Osteoblast (primary cell): ENCODE measurements around the gene HOXB1. TPM values are rescaled to one million over a fixed set of nuclear protein-coding genes. Genes with fewer than 3 reads are reported as not detected.

ENCODE experiments used
- DNase-seq: peaks from one replicate; pipeline ENCODE4 v3.0.0; 2011; ENCODE audit warnings: low spot score, mixed read lengths; ENCODE audit not compliant: insufficient read length; ENCODE audit errors: missing footprints
- H2AFZ ChIP-seq: 2 replicates; pipeline ENCODE4 v1.6.0; 2011; ENCODE audit warnings: mild to moderate bottlenecking, low read length
- H3K27ac ChIP-seq: 2 replicates; pipeline ENCODE4 v1.5.1; 2011; ENCODE audit warnings: mild to moderate bottlenecking, low read depth, low read length, moderate library complexity
- H3K27me3 ChIP-seq: 2 replicates; pipeline ENCODE4 v1.6.0; 2012; ENCODE audit warnings: mild to moderate bottlenecking, control low read depth, inconsistent platforms, low read length, moderate library complexity; ENCODE audit not compliant: insufficient read depth
- H3K36me3 ChIP-seq: 2 replicates; pipeline ENCODE4 v1.5.1; 2011; ENCODE audit warnings: mild to moderate bottlenecking, low read length, control low read depth, moderate library complexity; ENCODE audit not compliant: insufficient read depth
- H3K4me1 ChIP-seq: 2 replicates; pipeline ENCODE4 v1.5.1; 2011; ENCODE audit warnings: mild to moderate bottlenecking, low read length, control low read depth, moderate library complexity; ENCODE audit not compliant: insufficient read depth
- H3K4me2 ChIP-seq: 2 replicates; pipeline ENCODE4 v1.6.0; 2011; ENCODE audit warnings: mild to moderate bottlenecking, low read length; ENCODE audit not compliant: insufficient read depth
- H3K4me3 ChIP-seq: fragments of 200-600 bp; sonication (generic); 3 replicates; pipeline ENCODE4 v1.5.1; 2012; ENCODE audit warnings: mild to moderate bottlenecking, low read length, inconsistent platforms; ENCODE audit not compliant: insufficient read depth
- H3K79me2 ChIP-seq: 2 replicates; pipeline ENCODE4 v1.6.0; 2012; ENCODE audit warnings: mild to moderate bottlenecking, low read length, control low read depth, inconsistent platforms; ENCODE audit not compliant: insufficient read depth
- H3K9me3 ChIP-seq: 2 replicates; pipeline ENCODE4 v1.5.1; 2011; ENCODE audit warnings: low read depth, low read length, control low read depth
- H4K20me1 ChIP-seq: 2 replicates; pipeline ENCODE4 v1.6.0; 2012; ENCODE audit warnings: mild to moderate bottlenecking, low read length, control low read depth; ENCODE audit not compliant: insufficient read depth
- total RNA-seq: library from RNA; depleted of rRNA; stranded (reverse); fragments of >200 nt; gene quantifications from 2 replicates; pipeline ENCODE4 v1.2.3, GENCODE V29; 2012
- TF ChIP-seq, protein P1 (sequence below): IDR thresholded peaks from 2 replicates; pipeline ENCODE4 v1.5.1; 2011; ENCODE audit warnings: mild to moderate bottlenecking, low read depth, low read length, moderate library complexity; ENCODE audit errors: extremely low read depth

The HOXB1 gene
- total RNA-seq, 1 donor = not detected

DNA sequence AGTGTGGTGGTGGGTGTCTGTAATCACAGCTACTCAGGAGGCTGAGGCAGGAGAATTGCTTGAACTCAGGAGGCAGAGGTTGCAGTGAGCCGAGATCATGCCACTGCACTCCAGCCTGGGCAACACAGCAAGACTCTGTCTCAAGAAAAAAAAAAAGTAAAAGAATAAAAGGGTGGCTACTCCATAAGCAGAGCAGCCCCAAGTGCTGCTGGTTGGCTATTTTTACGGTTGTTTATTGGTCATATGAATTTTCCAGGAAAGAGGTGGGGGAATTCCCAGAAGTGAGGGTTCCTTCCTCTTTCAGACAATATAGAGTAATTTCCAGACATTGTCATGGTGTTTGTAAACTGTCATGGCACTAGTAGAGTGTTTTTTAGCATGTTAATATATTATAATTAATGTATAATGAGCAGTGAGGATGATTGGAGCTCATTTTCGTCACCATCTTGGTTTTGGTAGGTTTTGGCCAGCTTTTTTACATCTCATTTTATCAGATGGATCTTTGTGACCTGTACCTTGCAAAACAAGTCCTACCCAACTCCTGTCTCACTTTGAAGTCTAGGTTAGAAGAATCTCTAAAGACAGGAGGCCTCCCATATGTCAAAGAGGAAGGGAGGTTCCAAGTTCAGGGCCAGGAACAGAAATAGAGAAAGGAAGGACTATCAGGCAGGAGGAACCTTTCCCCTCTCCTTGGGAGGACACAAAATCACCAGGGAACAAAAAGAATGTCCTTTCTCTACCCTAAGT is 39.1 kb downstream of the HOXB1 start:
- H3K79me2 ChIP-seq = no peaks in the 10 kb centered on the region
- H3K27ac ChIP-seq = no peak overlapping the region
- no peak overlapping the region for H3K4me2 ChIP-seq
- H3K4me3 ChIP-seq = no peak overlapping the region
- H3K27me3 ChIP-seq = peaks cover 5% of the 10 kb centered on the region
- no peaks in the 10 kb centered on the region for H4K20me1 ChIP-seq
- TF ChIP-seq, protein P1, sequence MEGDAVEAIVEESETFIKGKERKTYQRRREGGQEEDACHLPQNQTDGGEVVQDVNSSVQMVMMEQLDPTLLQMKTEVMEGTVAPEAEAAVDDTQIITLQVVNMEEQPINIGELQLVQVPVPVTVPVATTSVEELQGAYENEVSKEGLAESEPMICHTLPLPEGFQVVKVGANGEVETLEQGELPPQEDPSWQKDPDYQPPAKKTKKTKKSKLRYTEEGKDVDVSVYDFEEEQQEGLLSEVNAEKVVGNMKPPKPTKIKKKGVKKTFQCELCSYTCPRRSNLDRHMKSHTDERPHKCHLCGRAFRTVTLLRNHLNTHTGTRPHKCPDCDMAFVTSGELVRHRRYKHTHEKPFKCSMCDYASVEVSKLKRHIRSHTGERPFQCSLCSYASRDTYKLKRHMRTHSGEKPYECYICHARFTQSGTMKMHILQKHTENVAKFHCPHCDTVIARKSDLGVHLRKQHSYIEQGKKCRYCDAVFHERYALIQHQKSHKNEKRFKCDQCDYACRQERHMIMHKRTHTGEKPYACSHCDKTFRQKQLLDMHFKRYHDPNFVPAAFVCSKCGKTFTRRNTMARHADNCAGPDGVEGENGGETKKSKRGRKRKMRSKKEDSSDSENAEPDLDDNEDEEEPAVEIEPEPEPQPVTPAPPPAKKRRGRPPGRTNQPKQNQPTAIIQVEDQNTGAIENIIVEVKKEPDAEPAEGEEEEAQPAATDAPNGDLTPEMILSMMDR = no peak
- no peaks in the 10 kb centered on the region for H3K36me3 ChIP-seq
- H3K9me3 ChIP-seq = no peaks in the 10 kb centered on the region
- peaks cover 21% of the 10 kb centered on the region for H3K4me1 ChIP-seq
- DNase-seq = no peak
- no peak overlapping the region for H2AFZ ChIP-seq

DNA sequence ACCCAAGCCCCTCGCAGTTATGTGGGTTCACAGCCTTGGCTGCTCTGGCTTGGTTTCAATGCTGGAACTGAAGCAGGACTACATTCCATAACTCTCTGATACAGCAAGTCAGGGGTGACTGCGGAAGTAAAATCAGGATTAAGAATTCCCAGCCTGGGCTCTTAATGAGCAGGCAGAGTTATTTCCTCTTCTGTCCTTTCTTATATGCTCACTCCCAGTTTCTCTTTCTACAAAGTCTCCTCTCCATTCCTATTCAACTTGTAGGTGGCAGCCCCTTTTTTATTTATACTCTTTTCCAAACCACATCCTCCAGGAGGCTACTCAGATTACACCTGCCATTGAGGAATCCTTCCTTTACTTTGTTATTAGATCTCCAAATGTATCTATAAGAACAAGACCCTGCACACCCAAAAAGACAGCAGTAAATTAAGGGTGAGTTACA is 40.3 kb downstream of the HOXB1 start:
- Histone ChIP-seq H2AFZ (no peak overlapping the region), H3K4me2 (no peak overlapping the region), H3K4me1 (peaks cover 31% of the 10 kb centered on the region), H3K4me3 (no peak overlapping the region), H3K79me2 (no peaks in the 10 kb centered on the region), H3K27ac (no peak overlapping the region), H3K9me3 (no peaks in the 10 kb centered on the region), H3K36me3 (no peaks in the 10 kb centered on the region), H4K20me1 (no peaks in the 10 kb centered on the region), H3K27me3 (peaks cover 3% of the 10 kb centered on the region)
- DNase-seq = no peak
- TF ChIP-seq, protein P1 = no peak

DNA sequence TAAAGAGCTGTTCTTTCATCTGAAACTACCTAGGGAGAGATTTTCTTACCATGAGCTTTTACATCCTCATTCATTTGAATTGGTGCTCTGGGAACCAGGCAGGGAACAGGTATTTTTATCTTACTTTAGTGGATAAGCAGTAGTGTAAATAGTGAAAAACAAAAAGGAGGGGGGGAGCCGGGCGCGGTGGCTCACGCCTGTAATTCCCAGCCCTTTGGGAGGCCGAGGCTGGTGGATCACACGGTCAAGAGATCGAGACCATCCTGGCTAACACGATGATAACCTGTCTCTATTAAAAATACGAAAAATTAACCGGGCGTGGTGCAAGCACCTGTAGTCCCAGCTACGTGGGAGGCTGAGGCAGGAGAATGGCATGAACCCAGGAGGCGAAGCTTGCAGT is 41.0 kb downstream of the HOXB1 start:
- H3K27me3 ChIP-seq = peaks cover 3% of the 10 kb centered on the region
- peaks cover 36% of the 10 kb centered on the region for H3K4me1 ChIP-seq
- TF ChIP-seq, protein P1 = no peak
- no peak for DNase-seq
- no peak overlapping the region for H3K4me2 ChIP-seq
- no peak overlapping the region for H2AFZ ChIP-seq
- H3K4me3 ChIP-seq = no peak overlapping the region
- no peak overlapping the region for H3K27ac ChIP-seq
- H3K9me3 ChIP-seq = no peaks in the 10 kb centered on the region
- no peaks in the 10 kb centered on the region for H3K36me3 ChIP-seq
- H3K79me2 ChIP-seq = no peaks in the 10 kb centered on the region
- H4K20me1 ChIP-seq = no peaks in the 10 kb centered on the region

DNA sequence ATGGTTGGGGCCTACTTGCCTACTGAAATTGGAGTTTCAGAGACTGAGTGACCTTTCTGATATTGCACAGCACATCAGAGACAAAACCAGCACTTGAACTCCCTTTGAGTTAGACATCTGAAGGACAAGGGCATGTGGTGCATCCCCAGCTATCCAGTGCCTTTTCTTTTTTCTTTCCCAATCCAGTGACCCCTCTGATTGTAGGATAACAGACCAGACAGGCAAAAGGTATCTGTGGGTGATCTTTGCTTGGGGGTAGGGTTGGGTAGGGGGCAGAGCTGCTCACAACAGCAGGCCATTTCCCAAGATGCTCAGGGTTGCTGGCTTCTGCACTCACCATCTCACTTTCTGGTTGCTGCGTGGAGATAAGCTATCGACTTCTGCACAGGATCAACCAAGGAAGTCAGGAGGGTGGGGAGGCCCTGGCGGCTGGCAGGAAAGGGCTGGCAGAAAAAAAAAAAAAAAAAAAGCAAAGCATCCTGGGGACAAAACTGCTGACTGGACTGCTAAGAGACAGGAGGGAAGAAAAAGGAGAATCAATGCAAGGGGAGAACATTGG is 42.2 kb downstream of the HOXB1 start:
- Histone ChIP-seq H3K36me3 (no peaks in the 10 kb centered on the region), H3K9me3 (no peaks in the 10 kb centered on the region), H3K4me2 (no peak overlapping the region), H3K4me3 (no peak overlapping the region), H3K4me1 (peaks cover 41% of the 10 kb centered on the region), H3K79me2 (no peaks in the 10 kb centered on the region), H4K20me1 (no peaks in the 10 kb centered on the region), H3K27me3 (peaks cover 3% of the 10 kb centered on the region), H2AFZ (no peak overlapping the region), H3K27ac (no peak overlapping the region)
- TF ChIP-seq, protein P1 = no peak
- DNase-seq = no peak
